Gastrocnemius medialis (tissue), 4 donors: ENCODE measurements around the gene TFCP2. TPM values are rescaled to one million over a fixed set of nuclear protein-coding genes. Genes with fewer than 3 reads are reported as not detected.

Experiments
- total RNA-seq, 4 donors: library from RNA; depleted of rRNA; stranded (reverse); fragments of >200 nt; gene quantifications; one replicate each; pipeline versions ENCODE4 v1.1.0 to v1.2.3, GENCODE V29; 2016

Gene TFCP2
- total RNA-seq, 4 donors from 2014 or later: 8.9 to 14.2 (median 10.8) TPM

Other genes with a start within 250 kb of the TFCP2 start
- not detected for gene HIGD1C, start 220.6 kb downstream of the TFCP2 start, total RNA-seq
- gene SLC11A2, start 146.8 kb downstream of the TFCP2 start, total RNA-seq: 10 to 100 TPM; 24.0 to 65.4 (median 47.0) TPM
- 10 to 100 TPM; 22.5 to 42.4 (median 29.8) TPM for gene LETMD1, start 124.8 kb downstream of the TFCP2 start, total RNA-seq
- 10 to 100 TPM; 17.3 to 29.5 (median 22.0) TPM for gene CSRNP2, start 89.5 kb downstream of the TFCP2 start, total RNA-seq
- gene POU6F1, start 44.9 kb upstream of the TFCP2 start, total RNA-seq: 10 to 100 TPM in 2 of 4 donors, 1 to 10 TPM in 2; 8.1 to 11.1 (median 9.9) TPM
- gene DAZAP2, start 65.7 kb upstream of the TFCP2 start, total RNA-seq: 100 to 1,000 TPM; 204 to 274 (median 246) TPM
- 1 to 10 TPM; 1.7 to 3.5 (median 2.5) TPM for gene SMAGP, start 97.3 kb upstream of the TFCP2 start, total RNA-seq
- gene BIN2, start 151.0 kb upstream of the TFCP2 start, total RNA-seq: 1 to 10 TPM in 3 of 4 donors, under 1 TPM in 1; 0.87 to 1.3 (median 1.2) TPM
- not detected for gene CELA1, start 173.5 kb upstream of the TFCP2 start, total RNA-seq
- gene GALNT6, start 218.3 kb upstream of the TFCP2 start, total RNA-seq: under 1 TPM; 0.24 to 0.51 (median 0.37) TPM